ENCODE measurements around the gene SELENOF.
"Not testable (repeated sequence)": the region's sequence is repeated elsewhere in the genome, so short reads cannot be mapped to it uniquely, and the experiment has no call there.

Gene SELENOF

DNA sequence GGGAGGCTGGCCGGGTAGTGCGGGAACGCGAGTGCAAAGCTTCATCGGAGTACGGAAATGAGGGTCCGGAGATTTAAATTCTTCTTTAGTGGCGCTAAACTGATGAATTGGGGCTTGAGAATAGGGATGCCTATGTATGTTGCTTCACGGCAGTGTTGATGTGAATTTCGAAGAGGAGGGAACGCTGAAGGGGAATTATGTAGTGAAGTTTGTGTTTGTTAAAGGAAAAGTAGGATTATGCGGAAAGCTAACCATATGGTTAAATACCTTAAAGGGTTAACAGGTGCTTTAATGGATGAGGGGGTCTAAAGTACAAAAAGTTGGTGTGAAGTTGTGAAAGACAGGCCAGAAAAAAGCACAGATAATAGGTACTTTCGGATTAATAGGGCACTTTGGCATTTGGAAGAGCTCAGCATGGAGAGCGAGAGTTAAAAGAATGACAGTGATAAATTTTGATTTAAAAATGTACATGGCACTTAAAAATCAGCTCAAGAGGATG, 1.9 kb upstream of the SELENOF start:
- no peak for DNase-seq

DNA sequence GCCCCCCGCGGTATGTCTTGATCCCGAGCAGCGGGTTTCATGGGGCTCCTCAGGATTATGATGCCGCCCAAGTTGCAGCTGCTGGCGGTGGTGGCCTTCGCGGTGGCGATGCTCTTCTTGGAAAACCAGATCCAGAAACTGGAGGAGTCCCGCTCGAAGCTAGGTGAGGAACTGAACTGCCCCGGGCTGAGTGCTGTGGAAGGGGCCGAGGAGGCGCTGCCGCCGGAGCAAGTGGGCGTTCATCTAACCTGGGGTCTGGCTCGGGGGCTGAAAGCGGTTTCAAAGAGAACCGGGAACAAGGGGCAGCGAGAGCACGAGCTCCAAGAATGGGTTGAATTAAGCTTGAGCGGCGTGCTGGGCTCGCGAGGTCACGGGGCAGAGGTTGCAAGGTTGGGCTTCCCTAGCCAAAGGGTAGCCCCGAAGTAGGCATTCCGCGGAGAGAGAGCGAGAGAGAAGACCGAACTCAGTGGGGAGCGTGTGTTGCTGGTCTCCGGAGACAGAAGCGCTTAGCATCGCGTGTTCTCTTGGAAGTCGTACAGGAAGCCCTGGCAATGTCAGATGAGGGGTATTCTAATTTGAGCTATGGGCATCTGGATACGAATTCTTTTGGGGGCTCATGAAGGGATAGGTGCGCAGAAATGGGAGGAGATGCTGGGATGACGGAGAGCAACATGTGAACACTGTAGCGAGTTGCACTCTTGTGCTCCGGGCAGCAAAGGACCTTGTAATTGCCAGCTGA, 1.2 kb upstream of the SELENOF start:
- peak; percentile 30 to 36 for DNase-seq

DNA sequence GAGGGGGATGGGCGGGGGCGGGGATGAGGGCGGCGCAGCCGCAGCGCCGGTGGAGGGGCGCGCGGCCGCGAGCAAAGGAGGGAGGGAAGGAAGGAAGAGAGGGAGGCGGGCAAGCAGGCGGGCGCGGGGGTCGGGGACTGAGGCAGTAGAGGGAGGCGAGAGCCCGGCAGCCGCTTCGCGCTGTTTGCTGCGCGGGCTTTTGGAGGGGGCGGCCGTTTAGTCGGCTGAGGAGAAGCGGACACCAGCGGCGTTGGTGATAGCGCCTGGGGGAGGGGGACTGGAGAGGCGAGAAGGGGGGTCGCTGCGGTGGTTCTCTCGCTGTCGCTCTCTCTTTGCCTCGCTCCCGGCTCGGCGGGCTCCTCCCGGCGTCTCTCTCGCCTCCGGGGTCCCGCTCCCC, 673 bp upstream of the SELENOF start, which contains the start of gene HS2ST1:
HS2ST1 (plus strand) TSS at position 35 of the 397 bp plus-strand sequence.
- DNase-seq: no peak

DNA sequence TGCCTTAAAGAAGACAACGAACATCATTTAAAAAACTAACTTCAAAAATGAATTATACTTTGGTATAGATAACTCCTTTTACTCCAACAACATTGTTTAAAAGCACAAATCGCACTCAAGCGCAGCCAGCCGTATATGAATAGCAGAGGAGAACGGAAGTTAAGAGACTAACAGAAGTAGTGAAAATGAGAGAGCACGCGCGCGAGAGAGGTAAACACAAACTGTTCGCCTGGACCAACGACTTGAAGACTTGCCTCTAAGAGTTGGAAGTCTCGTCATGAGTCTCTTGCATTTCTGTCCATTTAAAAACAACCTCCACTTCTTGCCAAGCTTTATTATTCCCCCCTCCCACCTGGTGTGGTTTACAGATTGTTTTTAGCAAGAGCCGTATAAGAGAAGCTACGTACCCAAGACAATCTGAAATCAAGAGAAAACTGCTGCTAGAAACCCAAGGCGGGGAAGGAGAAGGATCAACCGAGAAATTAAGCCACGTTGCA, 479 bp downstream of the SELENOF start:
- DNase-seq: peak in 1 of 2 experiments; percentile 18

DNA sequence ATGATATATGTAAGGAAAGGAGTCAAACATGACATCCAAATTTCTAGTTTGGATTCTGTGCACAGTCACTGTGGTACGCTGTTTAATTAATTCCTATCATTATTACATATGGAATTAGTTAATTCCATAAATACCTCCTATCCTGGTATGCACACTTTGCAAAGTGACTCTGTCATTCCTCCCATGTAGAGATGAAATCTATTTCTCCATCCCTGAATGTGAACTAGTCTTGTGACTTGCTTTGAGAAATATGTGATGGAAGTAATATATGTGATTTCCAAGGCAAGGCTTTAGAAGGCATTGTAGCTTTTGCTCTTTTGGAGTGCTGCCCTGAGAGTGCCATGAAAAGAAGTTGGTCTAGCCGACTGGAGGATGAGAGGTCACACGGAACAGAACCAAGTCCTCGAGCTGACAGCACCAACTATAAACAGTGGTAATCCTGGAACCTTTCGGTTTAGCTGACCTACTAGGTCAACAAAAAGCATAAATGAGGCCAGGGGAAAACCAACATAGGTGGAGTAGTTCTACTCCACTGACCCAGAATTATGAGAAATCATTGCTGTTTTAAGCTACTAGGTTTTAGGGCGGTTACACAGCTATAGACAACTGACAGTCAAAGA, 1.5 kb downstream of the SELENOF start:
- no peak for DNase-seq

DNA sequence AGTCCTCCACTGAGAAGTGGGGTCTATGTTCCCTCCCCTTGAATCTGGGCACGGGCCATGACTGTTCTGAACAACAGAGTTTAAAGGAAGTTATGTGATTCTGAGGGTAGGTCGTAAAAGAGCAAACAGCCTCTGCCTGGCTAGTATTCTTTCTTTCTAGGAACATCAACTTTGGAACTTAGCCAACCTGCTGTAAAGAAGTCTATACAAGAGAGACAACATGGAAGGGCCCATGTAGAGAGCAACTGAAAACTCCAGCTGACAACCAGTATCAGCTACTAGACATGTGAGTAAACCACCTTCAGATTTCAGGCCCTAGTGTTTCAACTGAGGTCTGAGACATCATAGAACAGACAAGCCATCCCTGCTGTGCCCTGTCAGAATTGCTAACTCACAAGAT, 7.5 kb downstream of the SELENOF start:
- no peak for DNase-seq

DNA sequence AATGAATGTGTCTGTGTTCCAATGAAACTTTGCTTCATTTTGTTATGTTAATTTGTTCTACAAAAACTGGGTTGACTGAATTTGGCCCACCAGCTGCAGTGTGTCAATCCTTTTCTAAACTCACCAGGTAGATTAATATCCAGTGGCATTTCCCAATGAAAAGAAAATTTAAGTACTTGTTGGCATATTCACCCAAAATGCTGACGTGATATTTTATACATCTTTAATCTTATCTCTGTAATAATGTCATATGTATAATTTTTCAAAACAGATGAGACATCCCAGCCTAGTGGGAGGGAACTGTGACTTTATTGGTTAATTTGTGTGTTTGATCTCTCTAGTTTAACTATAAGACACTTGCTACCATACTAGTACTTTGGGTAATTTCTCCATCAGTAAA, 8.1 kb downstream of the SELENOF start:
- no peak for DNase-seq

DNA sequence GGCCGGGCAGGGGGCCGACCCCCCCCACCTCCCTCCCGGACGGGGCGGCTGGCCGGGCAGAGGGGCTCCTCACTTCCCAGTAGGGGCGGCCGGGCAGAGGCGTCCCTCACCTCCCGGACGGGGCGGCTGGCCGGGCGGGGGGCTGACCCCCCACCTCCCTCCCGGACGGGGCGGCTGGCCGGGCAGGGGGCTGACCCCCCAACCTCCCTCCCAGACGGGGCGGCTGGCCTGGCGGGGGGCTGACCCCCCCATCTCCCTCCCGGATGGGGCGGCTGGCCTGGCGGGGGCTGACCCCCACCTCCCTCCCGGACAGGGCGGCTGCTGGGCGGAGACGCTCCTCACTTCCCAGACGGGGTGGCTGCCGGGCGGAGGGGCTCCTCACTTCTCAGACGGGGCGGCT, 14.5 kb downstream of the SELENOF start:
- not testable (repeated sequence) for DNase-seq

DNA sequence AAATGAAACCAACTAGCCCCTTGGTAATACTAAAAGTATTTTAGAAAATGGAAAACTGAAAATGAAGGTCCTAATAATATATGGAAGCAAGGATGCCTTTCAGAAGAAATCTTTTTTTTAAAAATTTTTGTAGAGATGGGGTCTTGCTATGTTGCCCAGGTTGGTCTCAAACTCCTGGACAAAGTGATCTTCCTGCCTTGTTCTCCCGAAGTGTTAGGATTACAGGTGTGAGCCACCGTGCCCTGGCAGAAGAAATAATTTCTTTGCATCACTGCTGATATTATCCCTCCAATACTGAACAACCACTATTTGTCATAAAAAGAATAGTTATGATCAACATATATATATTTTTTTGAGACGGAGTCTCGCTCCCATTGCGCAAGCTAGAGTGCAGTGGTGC, 25.6 kb downstream of the SELENOF start:
- DNase-seq: no peak

DNA sequence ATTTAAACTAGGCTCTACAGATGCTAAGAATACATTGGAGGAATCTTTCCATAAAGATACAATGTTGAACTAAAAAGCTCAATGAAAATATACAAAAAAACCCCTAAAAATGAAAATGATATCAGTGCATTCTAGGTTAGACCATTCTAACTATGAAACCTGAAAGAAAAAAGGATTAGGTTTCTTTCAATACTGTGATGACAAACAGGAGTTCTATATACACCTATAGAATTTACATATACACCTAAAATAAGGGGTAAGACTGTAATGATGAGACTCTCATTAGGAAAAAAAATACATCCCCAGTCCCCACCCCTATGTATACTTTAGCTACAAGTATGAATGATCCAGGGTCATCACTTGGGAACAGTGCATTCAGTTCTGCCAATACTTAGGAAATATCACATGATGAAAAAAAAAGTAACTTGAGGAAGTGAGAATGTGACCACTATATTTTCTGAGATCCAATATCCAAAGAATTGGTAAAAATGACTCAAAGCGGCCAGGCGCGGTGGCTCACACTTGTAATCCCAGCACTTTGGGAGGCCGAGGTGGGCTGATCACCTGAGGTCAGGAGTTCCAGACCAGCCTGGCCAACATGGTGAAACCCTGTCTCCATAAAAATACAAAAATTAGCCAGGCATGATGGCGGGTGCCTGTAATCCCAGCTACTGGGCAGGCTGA, 26.3 kb downstream of the SELENOF start:
- no peak for DNase-seq

DNA sequence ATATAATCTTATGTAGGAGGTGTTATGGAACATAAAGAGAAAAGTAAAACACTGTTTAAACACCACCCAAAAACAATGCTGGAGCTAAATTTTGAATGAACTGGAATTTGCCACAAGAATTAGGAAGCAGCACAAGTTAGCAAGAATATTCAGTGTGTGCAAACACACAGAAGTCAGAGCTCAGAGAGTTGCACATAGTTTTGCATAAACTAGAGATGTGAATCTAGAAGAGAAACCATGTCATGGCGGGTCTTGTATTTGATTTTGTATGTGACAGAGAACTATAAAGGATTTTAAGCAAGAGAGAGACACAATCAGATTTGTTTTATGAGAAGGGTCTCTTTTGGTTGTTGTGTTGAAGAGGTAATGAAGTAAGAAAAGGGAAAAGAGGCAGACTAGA, 38.2 kb downstream of the SELENOF start:
- DNase-seq: no peak

DNA sequence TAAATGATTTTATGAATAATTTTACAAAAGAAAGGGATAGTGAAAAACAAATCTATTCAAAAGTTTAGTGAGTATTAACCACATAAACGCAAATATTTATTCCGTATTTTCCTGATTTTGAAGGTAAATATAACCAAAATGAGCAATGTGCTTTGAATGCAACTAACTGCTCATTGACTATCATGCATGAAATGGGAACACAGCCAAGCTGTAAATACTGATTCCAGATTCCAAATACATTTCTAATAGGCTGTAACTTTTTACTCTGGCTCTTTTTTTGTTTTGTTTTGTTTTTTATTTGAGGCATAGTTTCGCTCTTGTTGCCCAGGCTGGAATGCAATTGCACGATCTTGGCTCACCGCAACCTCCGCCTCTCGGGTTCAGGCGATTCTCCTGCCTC, 41.8 kb downstream of the SELENOF start:
- no peak for DNase-seq

DNA sequence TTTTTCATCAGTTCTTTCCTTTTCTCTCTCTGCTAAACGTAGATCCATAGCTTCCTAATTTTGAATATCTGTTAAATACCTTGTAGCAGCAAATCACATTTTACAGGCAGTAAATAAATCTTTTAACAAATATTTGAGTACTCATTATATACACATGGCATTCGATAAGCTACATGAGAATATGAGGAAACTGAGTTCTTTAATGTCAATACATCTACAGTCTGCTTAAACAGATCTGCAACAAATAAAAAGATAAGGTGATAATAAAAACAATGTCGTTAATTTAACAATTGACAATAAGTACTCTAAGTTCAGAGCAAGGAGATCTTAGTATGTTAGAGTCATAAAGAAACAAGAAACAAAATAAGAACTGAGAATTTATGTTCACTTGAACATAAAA, 42.9 kb downstream of the SELENOF start:
- no peak for DNase-seq

DNA sequence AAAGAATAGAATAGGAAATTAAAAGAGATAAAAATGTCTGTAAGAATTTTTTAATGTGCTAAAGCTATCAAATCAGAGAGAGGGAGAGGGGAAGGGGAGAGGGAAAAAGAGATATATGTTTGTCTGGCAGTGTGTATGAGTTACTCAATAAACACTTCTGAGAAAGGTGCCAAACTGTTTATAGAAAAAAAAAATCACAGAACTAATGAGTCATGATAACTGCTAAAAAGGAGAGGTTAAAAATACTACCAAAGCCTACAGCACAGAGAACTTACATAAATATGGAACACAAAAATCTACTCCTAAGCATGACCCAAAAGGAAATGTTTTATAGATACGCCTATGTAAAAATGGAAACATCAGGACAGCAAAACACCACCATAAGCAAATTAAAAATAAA, 45.4 kb downstream of the SELENOF start:
- no peak for DNase-seq

DNA sequence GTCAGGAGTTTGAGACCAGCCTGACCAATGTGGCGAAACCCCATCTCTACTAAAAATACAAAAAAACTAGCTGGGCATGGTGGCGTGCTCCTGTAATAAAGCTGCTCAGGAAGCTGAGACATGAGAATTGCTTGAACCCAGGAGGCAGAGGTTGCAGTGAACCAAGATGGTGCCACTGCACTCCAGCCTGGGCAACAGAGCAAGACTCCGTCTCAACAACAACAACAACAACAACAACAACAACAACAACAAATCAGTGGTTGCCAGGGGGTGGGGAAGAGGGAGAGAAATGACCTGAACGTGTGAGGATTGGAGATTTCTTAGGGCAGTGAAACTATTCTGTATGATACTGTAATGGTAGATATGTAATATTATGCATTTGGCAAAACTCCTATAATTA, 46.6 kb downstream of the SELENOF start:
- DNase-seq: not testable (repeated sequence)

DNA sequence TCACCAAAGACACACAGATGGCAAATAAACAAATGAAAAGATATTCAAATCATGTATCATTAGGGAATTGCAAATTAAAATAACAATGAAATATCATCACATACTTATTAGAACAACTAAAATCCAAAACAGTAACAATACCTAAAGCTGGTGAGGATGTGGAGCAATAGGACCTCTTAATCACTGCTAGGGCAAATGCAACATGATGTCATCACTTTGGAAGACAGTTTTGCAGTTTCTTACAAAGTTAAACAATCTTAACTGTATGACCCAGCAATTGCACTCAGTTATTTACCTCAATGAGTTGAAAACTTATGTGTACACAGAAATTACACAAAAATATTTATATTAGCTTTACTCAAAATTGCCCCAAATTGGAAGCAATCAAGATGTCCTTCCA, 47.3 kb downstream of the SELENOF start:
- no peak for DNase-seq

DNA sequence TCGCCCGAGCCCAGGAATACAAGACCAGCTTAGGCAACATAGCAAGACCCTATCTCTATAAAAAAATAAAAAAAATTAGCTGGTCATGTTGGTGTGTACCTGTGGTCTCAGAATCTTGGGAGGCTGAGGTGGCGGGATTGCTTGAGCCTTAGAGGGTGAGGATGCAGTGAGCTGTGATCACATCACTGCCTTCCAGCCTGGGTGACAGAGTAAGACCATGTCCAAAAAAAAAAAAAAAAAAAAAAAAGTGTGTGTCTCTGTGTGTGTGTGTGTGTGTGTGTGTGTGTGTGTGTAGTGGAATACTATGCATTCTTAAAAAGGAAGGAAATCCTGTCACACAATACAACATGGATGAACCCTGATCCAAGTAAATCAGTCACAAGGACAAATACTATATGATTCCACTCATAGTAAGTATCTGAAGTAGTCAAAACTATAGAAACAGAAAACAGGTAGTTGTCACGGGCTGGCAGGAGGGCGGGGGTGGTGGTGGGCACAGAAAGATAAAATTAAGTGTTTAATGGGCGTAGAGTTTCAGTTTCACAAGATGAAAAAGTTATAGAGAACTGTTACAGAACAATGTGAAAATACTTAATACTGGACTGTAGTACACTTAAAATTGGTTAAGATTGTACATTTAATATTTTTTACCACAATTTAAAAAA, 47.8 kb downstream of the SELENOF start:
- DNase-seq: no peak

DNA sequence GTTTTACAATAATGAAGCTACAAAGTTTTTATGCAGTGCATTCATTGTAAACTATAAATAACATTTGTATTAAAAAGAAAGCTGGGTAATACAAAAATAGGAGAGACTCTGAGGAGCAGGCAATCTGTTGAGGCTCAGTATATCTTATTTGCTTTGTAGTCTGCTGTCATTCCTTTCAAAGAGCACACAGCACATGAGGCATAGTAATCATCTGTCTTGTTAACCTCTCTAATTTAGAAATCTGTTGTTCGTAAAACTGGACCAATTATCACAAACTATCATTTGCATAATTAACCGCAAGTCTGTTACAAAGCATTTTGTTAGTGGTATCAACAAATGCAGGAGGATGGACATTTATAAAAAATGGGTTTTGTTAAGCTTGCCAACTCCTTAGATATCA, 51.0 kb downstream of the SELENOF start:
- no peak for DNase-seq

DNA sequence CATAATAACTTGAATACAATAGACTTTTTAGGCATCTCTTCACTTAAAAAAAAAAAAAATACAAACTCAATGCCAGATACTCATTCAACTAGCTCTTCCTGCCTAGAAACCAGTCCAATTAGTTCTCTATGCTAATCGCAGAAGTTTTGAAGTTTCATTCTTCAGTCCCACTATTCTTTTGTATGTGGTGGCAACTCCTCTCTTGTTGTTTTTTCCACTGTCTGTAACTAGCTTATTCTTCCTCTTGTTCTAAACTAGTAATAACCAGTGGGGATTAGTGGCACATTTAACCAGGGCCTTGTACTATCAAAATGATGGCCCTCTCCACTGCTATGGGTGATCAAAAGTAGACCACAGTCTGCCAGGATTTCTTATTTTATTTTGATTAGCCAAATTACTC, 52.5 kb downstream of the SELENOF start:
- no peak for DNase-seq

DNA sequence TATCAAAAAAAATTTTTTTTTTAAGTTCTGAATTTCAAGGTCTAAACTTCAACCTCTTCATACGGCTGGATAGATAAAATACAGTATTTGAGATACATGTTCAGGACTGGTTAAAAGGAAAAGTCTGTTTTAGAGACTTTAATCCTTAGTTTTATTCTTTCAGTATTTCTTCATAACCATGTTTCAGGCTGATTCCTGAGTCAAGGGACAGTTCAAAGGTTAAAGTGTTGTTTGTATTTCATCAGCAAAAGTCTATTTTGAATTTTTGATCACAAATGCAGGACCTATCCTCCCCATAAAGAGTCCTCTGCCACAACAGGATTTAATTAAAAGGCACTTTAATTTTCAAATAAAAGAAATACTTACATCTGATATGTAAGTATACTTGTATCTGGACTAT, 53.5 kb downstream of the SELENOF start:
- DNase-seq: no peak

DNA sequence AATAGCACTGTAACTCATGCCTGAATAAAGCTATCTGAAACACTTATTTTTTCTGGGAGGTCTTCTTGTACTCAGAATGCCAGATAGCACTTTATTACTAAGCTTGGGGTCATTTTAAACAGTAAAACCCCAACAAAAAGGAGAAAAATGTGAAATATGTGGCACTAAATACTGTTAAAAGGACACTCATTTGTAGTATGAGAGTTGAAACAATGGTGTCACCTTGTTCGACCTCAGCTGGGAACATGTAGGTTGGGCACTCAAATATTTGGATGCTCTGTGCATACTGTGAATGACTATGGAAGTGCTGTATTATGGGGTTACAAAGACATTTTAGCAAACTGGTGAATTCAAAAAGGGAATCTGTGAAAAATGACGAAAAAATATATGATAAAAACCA, 53.9 kb downstream of the SELENOF start:
- DNase-seq: no peak

DNA sequence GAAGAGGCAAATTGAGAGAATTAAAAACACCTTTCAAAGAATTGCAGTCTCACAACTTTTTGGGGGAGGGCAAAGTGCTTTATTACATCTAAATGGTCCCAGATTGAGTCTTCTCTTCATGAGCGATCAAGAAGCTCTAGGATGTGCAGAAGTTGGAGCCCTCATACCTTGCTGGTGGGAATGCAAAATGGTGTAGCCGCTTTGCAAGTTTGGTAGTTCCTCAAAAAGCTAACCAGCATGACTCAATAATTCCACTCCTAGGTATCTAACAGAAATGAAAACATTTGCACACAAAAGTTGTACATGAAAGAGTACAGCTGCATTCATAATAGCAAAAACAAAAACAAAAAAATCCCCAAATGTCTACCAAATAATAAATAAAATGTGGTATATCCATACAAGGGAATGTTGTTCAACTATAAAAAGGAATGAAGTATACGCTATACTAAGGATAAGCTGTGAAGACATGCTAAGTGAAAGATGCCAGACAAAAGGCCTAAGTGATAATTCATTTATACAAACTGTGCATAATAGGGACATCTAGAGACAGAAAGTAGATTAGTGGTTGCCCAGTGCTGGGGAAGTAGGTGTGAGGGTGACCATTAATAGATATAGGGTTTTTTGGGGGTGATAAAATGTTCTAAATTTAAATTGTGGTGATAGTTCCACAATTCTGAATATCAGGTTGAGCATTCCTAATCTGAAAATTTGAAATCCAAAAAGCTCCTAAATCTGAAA, 55.2 kb downstream of the SELENOF start:
- no peak for DNase-seq

DNA sequence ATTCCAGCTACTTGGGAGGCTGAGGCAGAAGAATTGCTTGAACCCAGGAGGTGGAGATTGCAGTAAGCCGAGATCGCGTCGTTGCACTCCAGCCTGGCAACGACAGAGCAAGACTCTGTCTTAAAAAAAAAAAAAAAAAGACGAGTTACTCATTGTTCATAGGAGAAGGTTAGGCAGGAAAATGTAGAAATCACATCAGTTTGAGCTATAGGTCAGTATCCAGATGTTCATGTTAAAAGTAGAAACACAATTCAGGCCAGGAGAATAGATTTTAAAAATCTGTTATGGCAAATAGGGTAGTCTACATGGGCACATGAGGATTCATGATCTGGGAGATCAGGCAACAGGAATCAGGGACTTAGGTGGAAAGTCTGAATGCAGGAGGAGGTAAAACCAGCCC, 57.7 kb downstream of the SELENOF start:
- DNase-seq: no peak

All from stimulated activated CD4-positive, alpha-beta T cell treated with anti-CD3 and anti-CD28 coated beads, Interleukin-4, amount 100 ng/mL, for 4 hours (primary cell).